GM12892 (cell line): Measurements from ENCODE around the gene WT1.
A peak's percentile ranks its signal among the peaks of the same experiment; 100 is the strongest.

Experiments
- DNase-seq: peaks from one replicate; pipeline ENCODE4 v3.0.0; 2011; ENCODE audit not compliant: insufficient read length
- FAIRE-seq: peaks from 2 replicates; lab custom pipeline; 2011; peaks lifted over from hg19 to GRCh38; lab: Jason Lieb, UNC
- POLR2A ChIP-seq: IDR thresholded peaks from 2 replicates; pipeline ENCODE4 v1.6.1; 2011; ENCODE audit warnings: low read depth, low read length, control low read depth
- POLR2AphosphoS5 ChIP-seq: IDR thresholded peaks from 2 replicates; pipeline ENCODE4 v1.6.1; 2011; ENCODE audit warnings: low read depth, low read length, control low read depth
- TAF1 ChIP-seq: IDR thresholded peaks from 2 replicates; pipeline ENCODE4 v1.6.1; 2011; ENCODE audit warnings: low read depth, mild to moderate bottlenecking, control low read depth, low read length, borderline replicate concordance

The WT1 gene

DNA sequence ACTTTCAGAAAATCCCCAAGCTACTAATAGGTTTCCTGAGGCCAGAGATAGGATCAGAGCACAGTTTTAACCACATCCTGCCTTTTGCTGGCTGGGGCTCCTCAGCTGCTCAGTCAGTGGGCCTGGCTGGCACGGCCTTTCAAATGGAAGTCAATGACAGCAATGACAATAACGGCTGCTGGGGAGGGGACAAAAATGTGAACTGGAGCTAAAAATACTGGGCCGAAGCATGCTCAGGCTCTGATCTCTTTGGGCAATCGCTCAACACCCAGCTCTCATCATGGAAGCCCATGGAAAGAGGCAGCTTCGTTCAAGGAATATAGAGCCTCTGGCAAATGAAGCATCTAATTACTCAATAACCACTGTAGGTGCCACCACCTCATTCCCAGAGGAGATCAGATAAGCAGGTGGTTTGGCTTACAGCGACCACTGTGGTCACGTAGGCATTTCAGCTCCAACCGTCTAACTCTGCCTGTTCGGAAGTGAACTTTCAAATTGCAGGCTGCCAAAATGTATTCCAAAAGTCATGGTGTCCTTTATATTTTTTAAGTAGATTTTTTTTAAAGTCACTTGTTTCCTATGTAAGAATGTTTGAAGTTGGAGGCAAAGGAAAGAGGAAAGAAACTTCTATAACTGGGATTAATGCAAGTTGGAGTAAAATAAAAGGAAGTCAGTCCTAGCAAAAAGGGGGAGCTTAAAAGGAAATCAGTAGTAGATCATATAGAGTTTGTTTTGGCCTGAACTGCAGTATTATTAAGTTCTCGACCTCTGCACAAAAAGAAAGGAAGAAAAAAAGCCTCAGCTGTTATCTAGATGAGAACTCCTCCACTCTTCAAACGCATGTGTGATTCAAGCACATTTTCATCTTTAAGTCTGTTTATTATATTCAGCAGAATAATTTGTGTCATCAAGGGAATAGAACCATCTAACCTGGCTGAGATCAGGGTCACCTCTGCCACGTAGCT lies 14.1 kb downstream of the WT1 start:
- no peak for TF ChIP-seq POLR2AphosphoS5
- TF ChIP-seq TAF1: no peak
- TF ChIP-seq POLR2A: no peak
- FAIRE-seq (peak; percentile 99), DNase-seq (no peak)

DNA sequence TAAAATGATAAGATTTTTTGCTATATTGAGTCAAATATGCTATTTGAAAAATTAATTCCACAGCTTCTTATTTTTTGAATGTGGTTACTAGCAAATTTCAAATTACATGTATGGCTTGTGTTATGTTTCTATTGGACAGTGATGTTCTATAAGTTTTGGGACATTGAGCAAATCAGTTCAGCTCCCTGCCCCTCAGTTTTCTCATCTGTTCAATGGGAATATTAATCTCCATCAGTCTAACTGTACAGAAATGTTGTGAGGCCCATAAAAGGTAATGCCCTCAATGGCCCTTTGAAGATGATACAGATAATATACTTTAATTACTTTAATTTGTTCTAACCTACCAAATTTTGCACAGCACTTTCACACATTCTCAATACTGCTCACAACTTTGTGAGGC lies 15.2 kb downstream of the WT1 start:
- TF ChIP-seq POLR2AphosphoS5 (no peak), TAF1 (no peak), POLR2A (no peak)
- FAIRE-seq (no peak), DNase-seq (no peak)

DNA sequence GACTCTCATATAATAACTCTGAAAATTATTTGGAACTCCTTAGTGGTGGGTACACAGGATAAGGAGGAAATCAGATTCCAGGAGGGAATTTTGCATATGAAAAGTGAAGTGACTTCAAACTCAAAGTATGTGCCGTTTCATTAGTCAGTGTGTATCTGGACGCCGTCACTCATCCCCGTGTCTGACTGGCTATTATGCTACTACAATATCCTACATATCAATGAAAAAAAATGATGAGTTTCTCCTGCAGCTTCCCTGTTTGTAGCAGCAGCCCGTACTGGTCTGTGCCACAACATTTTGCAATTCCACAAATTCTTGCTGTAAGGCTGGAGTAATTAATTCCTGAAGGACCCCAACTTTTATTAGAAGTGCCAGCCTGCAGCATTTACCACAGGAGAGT lies 16.5 kb downstream of the WT1 start:
- TF ChIP-seq POLR2A (no peak), TAF1 (no peak), POLR2AphosphoS5 (no peak)
- DNase-seq (no peak), FAIRE-seq (no peak)

DNA sequence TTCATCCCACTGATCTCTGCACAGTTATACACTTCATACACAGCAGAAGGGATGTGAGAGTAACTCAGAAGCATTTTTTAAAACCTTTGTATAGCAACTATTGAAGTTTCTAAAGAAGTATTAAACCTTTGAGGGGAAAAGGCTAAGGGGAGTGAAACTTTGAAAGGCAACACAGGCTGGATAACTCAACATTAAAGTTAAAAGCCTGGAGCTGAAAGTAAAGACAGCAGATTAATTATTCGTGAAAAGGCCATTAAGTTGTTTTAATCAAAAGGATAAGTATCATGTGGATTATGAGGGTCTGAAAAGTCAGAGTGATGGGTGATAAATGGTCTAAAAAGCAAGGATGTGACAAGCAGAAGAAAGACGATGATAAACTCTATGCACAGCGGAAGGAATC lies 17.5 kb downstream of the WT1 start:
- no peak for FAIRE-seq
- DNase-seq: no peak
- TF ChIP-seq POLR2A (no peak), TAF1 (no peak), POLR2AphosphoS5 (no peak)

GRCh38 chr11:32416301-32416700 lies 19.0 kb downstream of the WT1 start:
- DNase-seq (no peak), FAIRE-seq (no peak)
- no peak for TF ChIP-seq TAF1
- TF ChIP-seq POLR2AphosphoS5: no peak
- no peak for TF ChIP-seq POLR2A

GRCh38 chr11:32414925-32415324 lies 20.4 kb downstream of the WT1 start:
- DNase-seq: no peak
- no peak for FAIRE-seq
- TF ChIP-seq POLR2A (no peak), POLR2AphosphoS5 (no peak), TAF1 (no peak)

- TF ChIP-seq TAF1: no peak
- no peak for TF ChIP-seq POLR2A
- DNase-seq (no peak), FAIRE-seq (peak; percentile 36)
Measured at GRCh38 chr11:32411942-32412615, 23.3 kb downstream of the WT1 start.

DNA sequence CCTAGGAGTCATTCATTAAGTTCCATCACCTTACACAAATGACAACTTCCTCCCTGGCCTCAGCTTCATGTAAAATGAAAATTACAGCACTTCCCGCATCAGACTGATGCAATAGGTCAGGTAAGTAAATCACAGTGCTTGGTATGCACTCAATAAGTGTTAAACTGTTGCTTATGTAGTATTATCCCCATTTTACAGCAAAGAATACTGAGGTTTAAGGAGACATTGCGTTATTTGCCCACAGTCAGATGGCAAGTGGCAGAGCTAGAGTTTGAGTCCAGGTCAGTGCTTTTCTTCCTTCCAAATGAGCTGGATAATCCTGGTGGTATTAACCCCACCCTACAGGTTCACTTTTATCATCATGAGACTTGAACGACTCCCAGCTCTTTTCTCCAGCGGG lies 29.7 kb downstream of the WT1 start:
- DNase-seq: no peak
- FAIRE-seq: no peak
- TF ChIP-seq POLR2AphosphoS5: no peak
- TF ChIP-seq TAF1: no peak
- no peak for TF ChIP-seq POLR2A

DNA sequence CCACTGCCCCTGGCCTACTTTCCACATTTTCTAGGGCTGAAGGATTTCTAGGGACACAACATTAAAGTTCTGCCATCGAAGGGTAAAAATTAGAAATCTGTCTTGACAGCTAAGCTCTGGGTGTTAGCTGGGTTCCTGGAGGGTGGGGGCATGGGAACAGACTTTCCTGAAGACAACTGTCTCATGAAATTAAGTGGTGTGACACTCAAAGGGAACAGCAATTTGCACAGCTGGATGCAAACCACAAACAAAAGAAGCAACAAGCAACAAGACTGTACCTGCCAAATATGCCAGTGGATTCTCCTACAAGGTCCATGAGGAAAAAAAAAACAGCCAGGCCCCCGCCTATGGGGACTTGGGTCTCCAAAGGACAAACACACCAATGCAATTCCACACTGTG lies 32.5 kb downstream of the WT1 start:
- FAIRE-seq (no peak), DNase-seq (no peak)
- TF ChIP-seq POLR2A (no peak), TAF1 (no peak), POLR2AphosphoS5 (no peak)

GRCh38 chr11:32400670-32401369 lies 34.5 kb downstream of the WT1 start:
- DNase-seq: no peak
- FAIRE-seq: no peak
- TF ChIP-seq TAF1 (no peak), POLR2A (no peak), POLR2AphosphoS5 (no peak)

DNA sequence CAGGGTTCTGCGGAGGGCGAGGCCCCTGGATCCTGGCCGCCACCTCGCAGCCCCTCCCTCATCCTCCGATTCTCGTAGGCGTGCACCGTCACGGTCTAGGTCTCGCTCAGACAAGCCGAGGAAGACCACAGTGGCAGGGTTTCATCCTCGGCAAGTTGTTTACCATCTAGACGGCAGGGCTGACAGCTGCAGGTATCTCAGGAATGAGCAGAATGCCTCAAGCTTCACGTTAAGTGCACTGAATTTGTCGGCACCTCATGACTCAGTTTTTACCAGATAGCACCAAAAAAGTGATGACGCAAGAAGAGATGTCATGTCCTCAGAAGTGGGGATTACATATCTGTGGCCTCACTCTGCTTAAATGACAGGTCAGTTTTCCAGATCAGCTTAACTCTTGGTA lies 35.1 kb downstream of the WT1 start:
- DNase-seq (no peak), FAIRE-seq (no peak)
- no peak for TF ChIP-seq TAF1
- no peak for TF ChIP-seq POLR2A
- no peak for TF ChIP-seq POLR2AphosphoS5
